Measurements from ENCODE around the gene MAP3K20. TPM values are rescaled to one million over a fixed set of nuclear protein-coding genes. Genes with fewer than 3 reads are reported as not detected.
A peak's percentile ranks its signal among the peaks of the same experiment; 100 is the strongest.
"Not testable (repeated sequence)": the region's sequence is repeated elsewhere in the genome, so short reads cannot be mapped to it uniquely, and the experiment has no call there.

Gene MAP3K20
- total RNA-seq, 1 donor from 2014 or later, result 519 TPM

GRCh38 chr2:173109253-173110188 is 33.9 kb downstream of the MAP3K20 start:
- DNase-seq (ENCODE audit: low spot score), result no peak
- intact Hi-C loops (cut with DNase I), result no loop called here

GRCh38 chr2:173117678-173118077 is 42.0 kb downstream of the MAP3K20 start:
- DNase-seq (ENCODE audit: low spot score), result no peak
- intact Hi-C loops (cut with DNase I), result no loop called here

- intact Hi-C loops (cut with DNase I), result no loop called here
- no peak for DNase-seq (ENCODE audit: low spot score)
Observed at GRCh38 chr2:173118395-173118794, 42.7 kb downstream of the MAP3K20 start.

GRCh38 chr2:173119069-173119807 is 43.6 kb downstream of the MAP3K20 start:
- no peak for DNase-seq (ENCODE audit: low spot score)
- intact Hi-C loops (cut with DNase I), result no loop called here

- DNase-seq (ENCODE audit: low spot score), result no peak
Observed at GRCh38 chr2:173119944-173120343, 44.3 kb downstream of the MAP3K20 start.

DNA sequence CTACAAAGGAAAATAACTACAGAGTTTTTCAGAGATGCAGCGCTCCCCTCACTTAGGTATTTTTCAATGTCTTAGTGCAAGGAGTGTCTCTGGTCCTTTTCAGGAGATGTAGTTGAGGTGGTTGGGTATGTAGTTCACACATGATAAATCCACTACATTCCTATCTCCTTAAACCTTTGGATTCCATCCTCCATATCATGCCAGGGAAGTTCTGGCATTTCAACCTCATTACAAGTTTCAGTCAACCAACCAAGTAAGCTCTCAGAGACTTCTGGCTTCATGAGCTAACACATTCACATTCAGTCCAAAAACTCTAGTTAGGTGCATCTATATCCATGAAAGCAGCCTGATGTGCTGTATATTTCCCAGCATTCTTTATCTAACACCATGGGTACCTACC is 47.3 kb downstream of the MAP3K20 start:
- intact Hi-C loops (cut with DNase I), result no loop called here

More at GRCh38 chr2:173119944-173120343, 44.3 kb downstream of the MAP3K20 start:
- intact Hi-C loops (cut with DNase I), result no loop called here

DNA sequence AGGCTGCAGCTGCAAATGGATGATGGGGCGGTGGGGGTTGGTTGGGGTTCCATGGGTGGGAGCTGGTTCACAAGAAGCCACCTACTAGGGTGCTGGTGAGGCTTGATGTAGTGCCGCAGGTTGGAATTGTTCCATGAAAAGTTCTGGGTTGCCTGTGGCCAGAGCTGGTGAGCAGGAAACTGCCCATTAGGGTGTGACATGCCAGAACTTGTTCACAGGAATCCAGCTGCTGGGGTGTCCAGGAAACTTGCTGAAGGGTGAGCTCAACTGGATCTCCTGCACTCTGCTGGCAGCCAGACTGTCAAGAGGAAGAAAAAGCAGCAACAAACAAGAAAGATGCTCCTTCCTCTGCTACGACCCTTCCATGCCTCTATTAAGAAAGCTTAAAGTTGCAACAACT is 48.8 kb downstream of the MAP3K20 start:
- DNase-seq (ENCODE audit: low spot score), result no peak
- intact Hi-C loops (cut with DNase I), result no loop called here

More for the DNA sequence above, 47.3 kb downstream of the MAP3K20 start:
- no peak for DNase-seq (ENCODE audit: low spot score)

- no peak for DNase-seq (ENCODE audit: low spot score)
- intact Hi-C loops (cut with DNase I), result no loop called here
Observed at GRCh38 chr2:173126819-173127218, 51.2 kb downstream of the MAP3K20 start.

GRCh38 chr2:173128132-173128531 is 52.5 kb downstream of the MAP3K20 start:
- intact Hi-C loops (cut with DNase I); DNase-seq (ENCODE audit: low spot score): not testable (repeated sequence)

GRCh38 chr2:173130496-173131465 is 55.1 kb downstream of the MAP3K20 start:
- intact Hi-C loops (cut with DNase I), result no loop called here
- DNase-seq (ENCODE audit: low spot score), result no peak

GRCh38 chr2:173132531-173132930 is 56.9 kb downstream of the MAP3K20 start:
- no peak for DNase-seq (ENCODE audit: low spot score)
- intact Hi-C loops (cut with DNase I), result no loop called here

DNA sequence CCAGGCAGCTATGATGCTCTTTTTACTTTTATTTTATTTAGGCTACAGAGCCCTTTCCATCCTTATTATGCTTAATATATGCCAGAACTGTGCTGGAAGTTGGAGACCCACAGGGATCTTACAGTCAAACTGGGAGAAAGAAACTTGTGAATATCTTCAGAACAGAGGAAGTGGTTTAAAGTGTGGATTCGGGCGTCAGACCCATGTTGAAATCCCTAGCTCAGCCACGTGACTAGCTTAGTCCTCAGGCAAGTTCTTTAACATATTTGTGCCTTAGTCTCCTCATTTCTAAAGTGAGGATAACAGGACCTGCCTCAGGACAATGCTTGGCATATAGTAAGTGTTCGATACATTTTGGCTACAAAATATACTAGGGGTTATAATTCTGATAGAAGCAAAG is 59.1 kb downstream of the MAP3K20 start:
- intact Hi-C loops (cut with DNase I), result no loop called here
- peak; percentile 86 for DNase-seq (ENCODE audit: low spot score)

DNA sequence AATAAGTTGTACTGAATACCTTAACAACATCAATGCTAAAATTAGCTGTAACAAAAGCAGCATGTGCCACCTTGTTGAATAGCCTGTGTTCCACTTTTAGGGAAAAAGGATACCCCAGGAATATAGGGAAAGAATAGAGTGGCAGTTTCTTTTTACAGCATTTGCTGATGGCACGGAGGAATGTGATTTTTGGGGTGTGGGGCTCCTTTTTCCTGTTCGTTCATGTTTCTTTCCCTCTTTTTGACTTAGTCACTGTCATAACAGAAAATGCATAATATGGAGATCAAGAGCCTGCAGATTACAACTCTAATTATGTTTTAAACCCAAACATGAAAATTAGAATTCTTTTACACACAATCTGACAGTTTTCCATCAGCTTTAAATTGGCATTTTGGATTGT is 60.4 kb downstream of the MAP3K20 start:
- intact Hi-C loops (cut with DNase I), result no loop called here
- DNase-seq (ENCODE audit: low spot score), result no peak

- no peak for DNase-seq (ENCODE audit: low spot score)
- intact Hi-C loops (cut with DNase I), result no loop called here
Observed at GRCh38 chr2:173136599-173136998, 61.0 kb downstream of the MAP3K20 start.

DNA sequence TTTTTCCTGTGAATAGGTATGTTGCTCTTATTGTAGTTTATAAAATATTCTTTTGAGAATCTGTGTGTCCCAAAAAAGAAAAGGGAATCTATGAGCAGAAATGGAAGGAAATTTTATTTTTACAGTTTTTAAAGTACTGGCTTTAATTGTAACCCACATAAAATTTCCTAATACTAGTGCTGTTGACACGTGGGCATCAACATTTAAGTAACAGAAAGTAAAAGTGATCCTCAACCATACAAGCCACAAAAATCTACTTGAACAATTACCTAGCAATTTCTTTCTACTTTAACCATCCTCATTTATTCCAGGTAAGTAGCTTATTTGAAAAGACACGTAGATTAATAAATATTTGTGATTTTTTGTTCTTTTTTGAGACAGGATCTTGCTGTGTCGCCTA is 62.0 kb downstream of the MAP3K20 start:
- intact Hi-C loops (cut with DNase I), result no loop called here
- DNase-seq (ENCODE audit: low spot score), result no peak

GRCh38 chr2:173138962-173139361 is 63.3 kb downstream of the MAP3K20 start:
- intact Hi-C loops (cut with DNase I), result no loop called here
- no peak for DNase-seq (ENCODE audit: low spot score)

DNA sequence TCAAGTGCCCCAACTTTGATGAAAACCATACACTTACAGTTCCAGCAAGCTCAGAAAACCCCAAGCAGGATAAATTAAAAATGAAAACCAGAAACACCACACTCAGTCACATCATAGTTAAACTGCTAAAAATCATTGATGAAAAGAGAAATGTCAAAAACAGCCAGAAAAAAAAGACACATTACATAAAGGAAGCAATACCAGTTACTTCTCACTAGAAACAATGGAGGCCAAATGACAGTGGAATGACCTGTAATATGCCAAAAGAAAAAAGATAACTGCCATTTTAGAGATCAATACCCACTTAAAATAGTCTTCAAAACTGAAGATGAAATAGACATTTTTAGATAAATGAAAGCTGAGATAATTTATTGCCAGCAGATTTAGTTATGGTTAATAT is 66.0 kb downstream of the MAP3K20 start:
- intact Hi-C loops (cut with DNase I), result no loop called here

GRCh38 chr2:173145454-173145853 is 69.8 kb downstream of the MAP3K20 start:
- intact Hi-C loops (cut with DNase I), result no loop called here
- no peak for DNase-seq (ENCODE audit: low spot score)

More for the DNA sequence above, 66.0 kb downstream of the MAP3K20 start:
- DNase-seq (ENCODE audit: low spot score), result no peak

GRCh38 chr2:173146590-173146989 is 70.9 kb downstream of the MAP3K20 start:
- intact Hi-C loops (cut with DNase I), result no loop called here
- no peak for DNase-seq (ENCODE audit: low spot score)

DNA sequence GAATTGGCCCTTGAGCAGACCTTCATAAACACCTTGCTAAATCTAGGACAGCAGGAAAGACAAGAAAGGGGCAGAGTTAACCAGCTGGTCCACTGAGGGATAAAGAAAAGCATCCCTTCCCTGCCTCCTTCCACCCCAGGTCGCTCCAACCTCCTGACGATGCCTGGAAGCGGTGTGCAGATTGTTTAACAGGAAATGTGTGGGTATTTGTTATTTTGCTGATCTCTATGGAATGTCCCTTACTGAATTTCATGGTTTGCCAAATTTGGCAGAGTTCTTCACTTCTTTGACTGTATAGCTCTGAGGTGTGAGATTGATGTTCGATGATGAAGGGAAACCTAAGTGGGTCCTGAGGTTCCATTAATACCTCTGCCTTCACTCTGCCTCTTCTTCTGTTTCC is 72.9 kb downstream of the MAP3K20 start:
- no peak for DNase-seq (ENCODE audit: low spot score)
- intact Hi-C loops (cut with DNase I), result no loop called here

All from cardiac septum (tissue), 1 donor.